SH-SY5Y (cell line): Measurements from ENCODE around the gene FASTKD1.

Source experiments
- GATA2 ChIP-seq: IDR thresholded peaks from 2 replicates; pipeline ENCODE4 v1.6.1; 2011; ENCODE audit warnings: mild to moderate bottlenecking, low read depth, low read length
- GATA3 ChIP-seq: IDR thresholded peaks from 2 replicates; pipeline ENCODE4 v1.6.1; 2011; ENCODE audit warnings: low read depth, mild to moderate bottlenecking, low read length, moderate library complexity

GRCh38 chr2:169511818-169512217 lies 61.8 kb downstream of the FASTKD1 start:
- no peak for TF ChIP-seq GATA2
- TF ChIP-seq GATA3: no peak
